ENCODE results near the gene ERP27. TPM values are rescaled to one million over a fixed set of nuclear protein-coding genes. Genes with fewer than 3 reads are reported as not detected.

ERP27 gene
- total and polyA plus RNA-seq, 2 of the 8 experiments (the other 6 are each of a cell fraction or from before 2014, with no cell fraction given), result not detected

DNA sequence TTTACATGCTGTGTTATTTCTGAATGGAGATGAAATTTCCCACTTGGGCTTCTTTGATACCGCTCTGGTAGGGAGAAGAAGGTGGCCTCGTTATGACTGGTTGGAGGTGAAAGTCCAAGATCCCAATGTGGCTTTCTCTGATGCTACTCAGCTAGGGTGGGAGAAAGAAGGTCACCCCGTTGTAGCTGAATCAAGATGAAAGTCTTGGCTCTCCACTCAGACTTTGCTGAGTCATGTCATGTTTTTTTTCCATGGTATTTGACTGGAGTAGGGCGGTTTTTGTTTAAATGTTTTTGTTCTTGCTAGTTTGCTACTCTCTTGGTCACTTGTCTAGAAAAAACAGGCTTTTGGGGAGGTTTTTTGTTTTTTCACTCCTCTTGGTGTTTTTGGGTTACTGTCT is 32.1 kb upstream of the ERP27 start:
- ChIA-PET POLR2A (ENCODE audit: partially characterized antibody) (no interaction called here), CTCF (ENCODE audit: partially characterized antibody) (no interaction called here)
- H2BK120ac ChIP-seq (replicated peaks; ENCODE audit: low read depth, low read length), result no peak overlapping the region
- no peak overlapping the region for H2BK5ac ChIP-seq (ENCODE audit: low read depth, low read length)
- no peak overlapping the region for H3K4me2 ChIP-seq (ENCODE audit: insufficient read depth in 1 of 2, low read depth in 2 of 2, low read length in 2 of 2)
- H4K91ac ChIP-seq (replicated peaks; ENCODE audit: insufficient read length, low read length), result no peak overlapping the region
- H3K27ac ChIP-seq (ENCODE audit: low read depth, low read length), result no peak overlapping the region
- no peak overlapping the region for H3K23ac ChIP-seq (ENCODE audit: insufficient read length)
- no peak overlapping the region for H3K4ac ChIP-seq (replicated peaks; ENCODE audit: insufficient read length, low read depth, low read length)
- peaks cover 0 to 1% (median 0%) of the 10 kb centered on the region in 4 experiments; a peak in 1 of 7 replicates for H3K27me3 ChIP-seq (replicated peaks in 1 of 4; ENCODE audit: control insufficient read depth in 3 of 4, extremely low read depth in 1 of 4, insufficient read depth in 3 of 4, low read length in 3 of 4)
- H2BK12ac ChIP-seq (ENCODE audit: low read depth, low read length), result no peak overlapping the region
- no peak overlapping the region for H2AFZ ChIP-seq (ENCODE audit: low read length)
- no peak overlapping the region for H3K4me3 ChIP-seq (ENCODE audit: extremely low read depth in 1 of 4, insufficient read depth in 2 of 4, low read depth in 3 of 4, low read length in 4 of 4)
- H3K56ac ChIP-seq (replicated peaks; ENCODE audit: insufficient read length, low read depth, low read length), result no peak overlapping the region
- H3K18ac ChIP-seq (ENCODE audit: extremely low read depth, low read length), result no peak overlapping the region
- no peak overlapping the region for H4K5ac ChIP-seq (ENCODE audit: insufficient read length, low read depth, low read length)
- no peaks in the 10 kb centered on the region for H4K20me1 ChIP-seq (replicated peaks in 1 of 2; ENCODE audit: control insufficient read depth in 1 of 2, insufficient read depth in 2 of 2, low read length in 2 of 2)
- H4K8ac ChIP-seq (ENCODE audit: extremely low read depth, insufficient read depth, low read length), result no peak overlapping the region
- 62% methylated on average over 4 of the region's 4 CpGs; no CpG with 5 or more reads in 1 of the 2 experiments for WGBS, 2 experiments (ENCODE audit: extremely low coverage in 1 of 2, insufficient coverage in 1 of 2, insufficient read length in 1 of 2, insufficient replicate concordance in 2 of 2, low coverage in 1 of 2, low lambda C conversion rate in 2 of 2, missing lambda C conversion rate in 1 of 2)
- H3K23me2 ChIP-seq (ENCODE audit: low read depth, low read length), result no peaks in the 10 kb centered on the region
- H3K36me3 ChIP-seq (ENCODE audit: control insufficient read depth in 2 of 4, insufficient read depth in 4 of 4, low read length in 3 of 4), result no peaks in the 10 kb centered on the region
- TF ChIP-seq TBP (IDR thresholded peaks at IDR 0.05; ENCODE audit: low read depth, low read length) (no peak), BCL11A (IDR thresholded peaks at IDR 0.05; ENCODE audit: low read depth in 2 of 2, low read length in 2 of 2) (no peak), BACH1 (IDR thresholded peaks at IDR 0.05; ENCODE audit: low read length) (0 out of 2 replicates have a peak, but pooled peaks have one; percentile 22), CBX8 (IDR thresholded peaks at IDR 0.05; ENCODE audit: borderline replicate concordance, low read depth, low read length) (no peak)
- DNase-seq (ENCODE audit: low read depth in 1 of 2, low spot score in 2 of 2) (no peak), FAIRE-seq (no peak)
- no peak overlapping the region for H2BK15ac ChIP-seq (ENCODE audit: low read length)
- H3K9ac ChIP-seq (replicated peaks in 1 of 4; ENCODE audit: extremely low read depth in 1 of 4, low read depth in 3 of 4, low read length in 3 of 4), result no peak overlapping the region
- H3K4me1 ChIP-seq (replicated peaks in 1 of 4; ENCODE audit: control insufficient read depth in 3 of 4, insufficient read depth in 4 of 4, low read length in 3 of 4), result no peaks in the 10 kb centered on the region
- no peak overlapping the region for H2BK20ac ChIP-seq (ENCODE audit: low read length)
- H3K14ac ChIP-seq (ENCODE audit: insufficient read length), result no peak overlapping the region
- no peaks in the 10 kb centered on the region for H3K79me2 ChIP-seq (ENCODE audit: control insufficient read depth in 1 of 2, insufficient read depth in 2 of 2, low read length in 2 of 2)
- H3K9me3 ChIP-seq (ENCODE audit: insufficient read depth in 2 of 2, low read depth in 1 of 2, low read length in 1 of 2), result no peaks in the 10 kb centered on the region
- H2AK5ac ChIP-seq (ENCODE audit: low read depth, low read length), result no peak overlapping the region
- no peaks in the 10 kb centered on the region for H3K79me1 ChIP-seq (ENCODE audit: low read depth, low read length)

Data from H1 (cell line).